OCI-LY7 (cell line): ENCODE results near the gene AOX1. TPM values are rescaled to one million over a fixed set of nuclear protein-coding genes. Genes with fewer than 3 reads are reported as not detected.

Experiments used
- BruUV-seq: library from RNA; stranded (reverse); fragments of 400-500 nt; replicated peaks from 2 replicates; lab custom pipeline; 2021; lab: Mats Ljungman, UMichigan
- CTCF ChIA-PET: fragments of 300-600 bp; sonication (Branson Sonifier 250); formaldehyde crosslinking; loops from one replicate; lab custom pipeline; 2022; ENCODE audit warnings: antibody characterized with exemption; ENCODE audit not compliant: unreplicated experiment; lab: Charles Lee
- POLR2A ChIA-PET: fragments of 300-600 bp; sonication (Branson Sonifier 250); formaldehyde crosslinking; loops from one replicate; lab custom pipeline; 2022; ENCODE audit warnings: antibody characterized with exemption; lab: Charles Lee
- DNase-seq: peaks from one replicate; pipeline ENCODE4 v3.0.0-alpha.2; 2015; ENCODE audit warnings: low spot score
- H2AFZ ChIP-seq: fragments of 200-600 bp; sonication (generic), shearing (Covaris generic); 2 replicates; pipeline ENCODE4 v1.6.1; 2014; ENCODE audit warnings: mild to moderate bottlenecking, antibody characterized with exemption, low read length, moderate library complexity
- H3K27ac ChIP-seq: fragments of 200-600 bp; sonication (generic); 2 replicates; pipeline ENCODE4 v1.5.1; 2014; ENCODE audit warnings: mixed run types, low read depth, mild to moderate bottlenecking, moderate library complexity, low read length, inconsistent platforms; ENCODE audit not compliant: poor library complexity, severe bottlenecking
- H3K36me3 ChIP-seq: fragments of 200-600 bp; sonication (generic); 2 replicates; pipeline ENCODE4 v1.6.1; 2014; ENCODE audit warnings: mild to moderate bottlenecking, antibody characterized with exemption, low read length, moderate library complexity, mixed read lengths; ENCODE audit not compliant: insufficient read depth
- H3K4me1 ChIP-seq: fragments of 200-600 bp; sonication (generic); 2 replicates; pipeline ENCODE4 v1.5.1; 2014; ENCODE audit warnings: mild to moderate bottlenecking, low read length; ENCODE audit not compliant: insufficient read depth, poor library complexity, severe bottlenecking
- H3K4me2 ChIP-seq: fragments of 200-600 bp; sonication (generic); 2 replicates; pipeline ENCODE4 v1.6.1; 2014; ENCODE audit warnings: mild to moderate bottlenecking, low read length
- H3K4me3 ChIP-seq: fragments of 200-600 bp; sonication (generic); 2 replicates; pipeline ENCODE4 v1.5.1; 2014; ENCODE audit warnings: mild to moderate bottlenecking, low read depth, low read length; ENCODE audit not compliant: poor library complexity, severe bottlenecking
- H3K79me2 ChIP-seq: fragments of 200-600 bp; sonication (generic); 2 replicates; pipeline ENCODE4 v1.6.1; 2016; ENCODE audit warnings: low read depth, mild to moderate bottlenecking, low read length, moderate library complexity, mixed read lengths; ENCODE audit not compliant: insufficient read depth
- H3K9me2 ChIP-seq: fragments of 200-600 bp; sonication (generic); 2 replicates; pipeline ENCODE4 v1.6.1; 2016; ENCODE audit warnings: mild to moderate bottlenecking, low read length, mixed read lengths; ENCODE audit not compliant: insufficient read depth
- H3K9me3 ChIP-seq: fragments of 200-600 bp; sonication (generic); 2 replicates; pipeline ENCODE4 v1.6.1; 2014; ENCODE audit warnings: mild to moderate bottlenecking, mixed run types, low read length, mixed read lengths
- H4K20me1 ChIP-seq: fragments of 200-600 bp; sonication (generic); 2 replicates; pipeline ENCODE4 v1.6.1; 2014; ENCODE audit warnings: mild to moderate bottlenecking, antibody characterized with exemption, low read length, moderate library complexity, mixed read lengths; ENCODE audit not compliant: insufficient read depth
- EZH2phosphoT487 ChIP-seq: fragments of 200-600 bp; sonication (generic); IDR thresholded peaks from 2 replicates; pipeline ENCODE4 v1.6.1; 2018; ENCODE audit warnings: low read depth, borderline replicate concordance, mild to moderate bottlenecking, mixed run types, antibody characterized with exemption, low read length, moderate library complexity, mixed read lengths
- intact Hi-C: fragments of 100-400 bp; cut with micrococcal nuclease; formaldehyde crosslinking; loops from one replicate; pipeline ENCODE4 v1.10.0; 2022; ENCODE audit not compliant: unreplicated experiment
- total RNA-seq, 2 experiments: library from RNA; depleted of rRNA in 1 of 2; stranded (reverse); fragments of >200 nt in 1 of 2; shearing (Covaris generic) in 1 of 2; gene quantifications; 2 replicates each; pipeline ENCODE4 v1.2.3, GENCODE V29; 2014 to 2022
- TF ChIP-seq, protein P1 (sequence below): fragments of 200-600 bp; sonication (generic); conservative IDR thresholded peaks from 2 replicates; pipeline ENCODE4 v1.5.1; 2014; ENCODE audit warnings: mild to moderate bottlenecking, antibody characterized with exemption, low read length, moderate library complexity, mixed read lengths

Gene AOX1
- total RNA-seq, 2 experiments from 2014 or later: 0.06 TPM; not detected in 1

- no peaks in the 10 kb centered on the region for H3K79me2 ChIP-seq
- ChIA-PET POLR2A (interaction anchor here (0.6 to 2.2 kb wide), 4 partner anchors 16 to 795 kb away, joined by 3 to 8 read pairs (median 4); no protein-coding TSS in a partner anchor), CTCF (interaction anchor here (1.0 kb wide), 1 partner anchor 134 kb away, joined by 4 read pairs; no protein-coding TSS in a partner anchor)
- H3K9me3 ChIP-seq: no peaks in the 10 kb centered on the region
- H2AFZ ChIP-seq: peak overlapping the region; percentile 68; the same call in 1 of the 2 replicates
- TF ChIP-seq, protein P1, sequence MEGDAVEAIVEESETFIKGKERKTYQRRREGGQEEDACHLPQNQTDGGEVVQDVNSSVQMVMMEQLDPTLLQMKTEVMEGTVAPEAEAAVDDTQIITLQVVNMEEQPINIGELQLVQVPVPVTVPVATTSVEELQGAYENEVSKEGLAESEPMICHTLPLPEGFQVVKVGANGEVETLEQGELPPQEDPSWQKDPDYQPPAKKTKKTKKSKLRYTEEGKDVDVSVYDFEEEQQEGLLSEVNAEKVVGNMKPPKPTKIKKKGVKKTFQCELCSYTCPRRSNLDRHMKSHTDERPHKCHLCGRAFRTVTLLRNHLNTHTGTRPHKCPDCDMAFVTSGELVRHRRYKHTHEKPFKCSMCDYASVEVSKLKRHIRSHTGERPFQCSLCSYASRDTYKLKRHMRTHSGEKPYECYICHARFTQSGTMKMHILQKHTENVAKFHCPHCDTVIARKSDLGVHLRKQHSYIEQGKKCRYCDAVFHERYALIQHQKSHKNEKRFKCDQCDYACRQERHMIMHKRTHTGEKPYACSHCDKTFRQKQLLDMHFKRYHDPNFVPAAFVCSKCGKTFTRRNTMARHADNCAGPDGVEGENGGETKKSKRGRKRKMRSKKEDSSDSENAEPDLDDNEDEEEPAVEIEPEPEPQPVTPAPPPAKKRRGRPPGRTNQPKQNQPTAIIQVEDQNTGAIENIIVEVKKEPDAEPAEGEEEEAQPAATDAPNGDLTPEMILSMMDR: no peak
- no peak for TF ChIP-seq EZH2phosphoT487
- no peak overlapping the region for H3K4me3 ChIP-seq
- no TSS peak for BruUV-seq
- DNase-seq: peak; percentile 57
- peak overlapping the region; percentile 59 for H3K4me2 ChIP-seq
- no peaks in the 10 kb centered on the region for H3K9me2 ChIP-seq
- H3K36me3 ChIP-seq: no peaks in the 10 kb centered on the region
- H3K27ac ChIP-seq: peak overlapping the region; percentile 23
- intact Hi-C loops: loop anchor here (2.0 kb wide), 1 partner anchor 85 kb away; no protein-coding TSS in a partner anchor
- H3K4me1 ChIP-seq: peaks cover 24% of the 10 kb centered on the region
- H4K20me1 ChIP-seq: no peaks in the 10 kb centered on the region
Observed at GRCh38 chr2:200617156-200618053, 31.6 kb downstream of the AOX1 start.

- POLR2A ChIA-PET: interaction anchor here (0.8 to 2.2 kb wide), 3 partner anchors 13 to 89 kb away, joined by 3 to 8 read pairs (median 4); no protein-coding TSS in a partner anchor
- Histone ChIP-seq H2AFZ (peak overlapping the region; percentile 68; the same call in 1 of the 2 replicates), H3K79me2 (no peaks in the 10 kb centered on the region), H3K9me3 (no peaks in the 10 kb centered on the region), H3K9me2 (no peaks in the 10 kb centered on the region), H3K4me3 (no peak overlapping the region), H3K36me3 (no peaks in the 10 kb centered on the region), H4K20me1 (no peaks in the 10 kb centered on the region), H3K4me1 (peaks cover 24% of the 10 kb centered on the region), H3K27ac (peak overlapping the region; percentile 23), H3K4me2 (peak overlapping the region; percentile 59)
- no TSS peak for BruUV-seq
- TF ChIP-seq, protein P1: no peak
- no peak for TF ChIP-seq EZH2phosphoT487
- CTCF ChIA-PET: interaction anchor here (0.9 to 1.0 kb wide), 2 partner anchors 77 to 135 kb away, joined by 3 to 4 read pairs; no protein-coding TSS in a partner anchor
- intact Hi-C loops: loop anchor here (2.0 kb wide), 1 partner anchor 85 kb away; no protein-coding TSS in a partner anchor
- DNase-seq: no peak
Observed at GRCh38 chr2:200618054-200618419, 32.2 kb downstream of the AOX1 start.
